Measurements from ENCODE around the gene ZFAND4.

The ZFAND4 gene

DNA sequence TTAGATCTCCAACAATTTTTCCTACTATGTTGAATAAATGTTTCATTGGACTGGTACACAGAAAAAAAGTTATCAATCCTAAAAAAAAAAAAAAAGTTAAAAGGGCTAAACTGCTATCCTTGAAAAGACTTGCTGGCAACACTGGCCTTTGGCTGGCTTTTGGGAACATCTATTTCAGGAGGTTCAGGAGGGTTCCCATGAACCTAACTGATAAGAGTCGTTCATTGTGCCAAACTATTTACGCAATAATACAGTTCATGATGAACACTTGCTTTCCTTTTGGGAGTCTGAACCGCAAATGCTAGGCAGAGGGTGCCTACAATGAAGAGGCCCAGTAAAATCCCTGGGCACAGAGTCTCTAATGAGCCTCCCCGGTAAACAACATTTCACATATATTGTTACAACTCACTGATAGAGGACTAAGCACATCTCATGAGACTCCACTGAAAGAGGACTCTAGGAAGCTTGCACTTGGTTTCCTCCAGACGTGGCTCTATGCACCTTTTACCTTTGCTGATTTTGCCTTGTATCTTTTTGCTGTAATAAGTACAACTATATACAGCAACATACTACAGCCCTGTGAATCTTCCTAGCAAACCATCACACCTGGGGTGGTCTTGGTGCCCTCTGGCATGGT is 45.0 kb downstream of the ZFAND4 start:
- TF ChIP-seq SIN3A (IDR thresholded peaks at IDR 0.05; ENCODE audit: borderline replicate concordance, insufficient read depth, low read length): no peak
- no peak for TF ChIP-seq FOXP2 (optimal IDR thresholded peaks at IDR 0.05; ENCODE audit: borderline replicate concordance, extremely low read depth, extremely low read length, insufficient read depth)
- TF ChIP-seq, protein P1, sequence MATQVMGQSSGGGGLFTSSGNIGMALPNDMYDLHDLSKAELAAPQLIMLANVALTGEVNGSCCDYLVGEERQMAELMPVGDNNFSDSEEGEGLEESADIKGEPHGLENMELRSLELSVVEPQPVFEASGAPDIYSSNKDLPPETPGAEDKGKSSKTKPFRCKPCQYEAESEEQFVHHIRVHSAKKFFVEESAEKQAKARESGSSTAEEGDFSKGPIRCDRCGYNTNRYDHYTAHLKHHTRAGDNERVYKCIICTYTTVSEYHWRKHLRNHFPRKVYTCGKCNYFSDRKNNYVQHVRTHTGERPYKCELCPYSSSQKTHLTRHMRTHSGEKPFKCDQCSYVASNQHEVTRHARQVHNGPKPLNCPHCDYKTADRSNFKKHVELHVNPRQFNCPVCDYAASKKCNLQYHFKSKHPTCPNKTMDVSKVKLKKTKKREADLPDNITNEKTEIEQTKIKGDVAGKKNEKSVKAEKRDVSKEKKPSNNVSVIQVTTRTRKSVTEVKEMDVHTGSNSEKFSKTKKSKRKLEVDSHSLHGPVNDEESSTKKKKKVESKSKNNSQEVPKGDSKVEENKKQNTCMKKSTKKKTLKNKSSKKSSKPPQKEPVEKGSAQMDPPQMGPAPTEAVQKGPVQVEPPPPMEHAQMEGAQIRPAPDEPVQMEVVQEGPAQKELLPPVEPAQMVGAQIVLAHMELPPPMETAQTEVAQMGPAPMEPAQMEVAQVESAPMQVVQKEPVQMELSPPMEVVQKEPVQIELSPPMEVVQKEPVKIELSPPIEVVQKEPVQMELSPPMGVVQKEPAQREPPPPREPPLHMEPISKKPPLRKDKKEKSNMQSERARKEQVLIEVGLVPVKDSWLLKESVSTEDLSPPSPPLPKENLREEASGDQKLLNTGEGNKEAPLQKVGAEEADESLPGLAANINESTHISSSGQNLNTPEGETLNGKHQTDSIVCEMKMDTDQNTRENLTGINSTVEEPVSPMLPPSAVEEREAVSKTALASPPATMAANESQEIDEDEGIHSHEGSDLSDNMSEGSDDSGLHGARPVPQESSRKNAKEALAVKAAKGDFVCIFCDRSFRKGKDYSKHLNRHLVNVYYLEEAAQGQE (IDR thresholded peaks at IDR 0.05; ENCODE audit: insufficient read depth in 1 of 2, low read depth in 2 of 2, low read length in 2 of 2): no peak
- TF ChIP-seq TAF1 (IDR thresholded peaks at IDR 0.05; ENCODE audit: borderline replicate concordance, insufficient read depth, low read length): no peak
- no peak for TF ChIP-seq POLR2AphosphoS5 (IDR thresholded peaks at IDR 0.05; ENCODE audit: low read depth, low read length)

DNA sequence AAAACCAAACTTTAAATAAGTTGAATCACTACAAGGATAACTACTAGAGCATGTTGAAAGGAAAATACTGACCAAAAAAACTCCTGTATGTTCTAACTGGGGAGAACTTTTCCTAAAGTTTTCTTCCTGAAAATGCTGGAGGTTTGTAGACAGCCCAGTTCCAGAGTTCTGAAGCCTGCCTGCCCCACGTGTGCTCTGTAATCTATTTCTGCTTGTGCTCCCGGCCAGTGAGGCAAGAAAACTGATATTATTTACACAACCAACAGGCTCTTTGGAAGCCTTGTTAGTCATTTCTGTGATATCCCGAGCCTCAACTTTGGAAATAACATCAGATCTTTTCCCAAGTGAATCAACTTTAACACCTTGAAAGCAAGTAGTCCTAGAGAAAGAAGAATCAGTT is 46.7 kb downstream of the ZFAND4 start:
- TF ChIP-seq FOXP2 (optimal IDR thresholded peaks at IDR 0.05; ENCODE audit: borderline replicate concordance, extremely low read depth, extremely low read length, insufficient read depth) (no peak), SIN3A (IDR thresholded peaks at IDR 0.05; ENCODE audit: borderline replicate concordance, insufficient read depth, low read length) (no peak), POLR2AphosphoS5 (IDR thresholded peaks at IDR 0.05; ENCODE audit: low read depth, low read length) (no peak), TAF1 (IDR thresholded peaks at IDR 0.05; ENCODE audit: borderline replicate concordance, insufficient read depth, low read length) (no peak)
- TF ChIP-seq, protein P1 (IDR thresholded peaks at IDR 0.05; ENCODE audit: insufficient read depth in 1 of 2, low read depth in 2 of 2, low read length in 2 of 2): no peak

- no peak for TF ChIP-seq SIN3A (IDR thresholded peaks at IDR 0.05; ENCODE audit: borderline replicate concordance, insufficient read depth, low read length)
- TF ChIP-seq FOXP2 (optimal IDR thresholded peaks at IDR 0.05; ENCODE audit: borderline replicate concordance, extremely low read depth, extremely low read length, insufficient read depth): no peak
- no peak for TF ChIP-seq TAF1 (IDR thresholded peaks at IDR 0.05; ENCODE audit: borderline replicate concordance, insufficient read depth, low read length)
- TF ChIP-seq POLR2AphosphoS5 (IDR thresholded peaks at IDR 0.05; ENCODE audit: low read depth, low read length): no peak
Measured at GRCh38 chr10:45624724-45625123, 47.8 kb downstream of the ZFAND4 start.

DNA sequence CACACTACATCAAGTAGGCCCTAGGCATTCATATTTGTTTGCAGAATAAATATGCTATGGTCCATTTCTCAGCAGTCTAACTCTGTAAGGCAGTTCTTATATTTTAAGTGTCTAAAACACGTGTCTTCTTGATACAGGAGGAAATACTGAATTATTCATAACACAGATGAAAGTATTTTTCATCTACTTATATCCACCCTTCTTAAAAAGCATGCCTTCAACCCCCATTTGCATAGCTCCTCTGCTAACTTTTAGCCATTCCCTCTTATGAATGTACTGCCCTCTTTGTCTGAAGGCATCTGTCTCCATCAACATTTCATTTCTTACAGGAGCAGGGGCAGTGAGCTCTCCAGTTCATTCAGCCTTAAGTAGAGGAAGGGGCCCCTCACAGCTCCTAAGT is 57.7 kb downstream of the ZFAND4 start:
- TF ChIP-seq FOXP2 (optimal IDR thresholded peaks at IDR 0.05; ENCODE audit: borderline replicate concordance, extremely low read depth, extremely low read length, insufficient read depth) (no peak), TAF1 (IDR thresholded peaks at IDR 0.05; ENCODE audit: borderline replicate concordance, insufficient read depth, low read length) (no peak), SIN3A (IDR thresholded peaks at IDR 0.05; ENCODE audit: borderline replicate concordance, insufficient read depth, low read length) (no peak), POLR2AphosphoS5 (IDR thresholded peaks at IDR 0.05; ENCODE audit: low read depth, low read length) (no peak)
- TF ChIP-seq, protein P1 (IDR thresholded peaks at IDR 0.05; ENCODE audit: insufficient read depth in 1 of 2, low read depth in 2 of 2, low read length in 2 of 2): no peak

- no peak for TF ChIP-seq TAF1 (IDR thresholded peaks at IDR 0.05; ENCODE audit: borderline replicate concordance, insufficient read depth, low read length)
- TF ChIP-seq POLR2AphosphoS5 (IDR thresholded peaks at IDR 0.05; ENCODE audit: low read depth, low read length): no peak
- no peak for TF ChIP-seq FOXP2 (optimal IDR thresholded peaks at IDR 0.05; ENCODE audit: borderline replicate concordance, extremely low read depth, extremely low read length, insufficient read depth)
- TF ChIP-seq SIN3A (IDR thresholded peaks at IDR 0.05; ENCODE audit: borderline replicate concordance, insufficient read depth, low read length): no peak
- TF ChIP-seq, protein P1 (IDR thresholded peaks at IDR 0.05; ENCODE audit: insufficient read depth in 1 of 2, low read depth in 2 of 2, low read length in 2 of 2): no peak
Measured at GRCh38 chr10:45612741-45613140, 59.8 kb downstream of the ZFAND4 start.

Measured in PFSK-1 (cell line).